Measurements from ENCODE around the gene GNAT3.

DNA sequence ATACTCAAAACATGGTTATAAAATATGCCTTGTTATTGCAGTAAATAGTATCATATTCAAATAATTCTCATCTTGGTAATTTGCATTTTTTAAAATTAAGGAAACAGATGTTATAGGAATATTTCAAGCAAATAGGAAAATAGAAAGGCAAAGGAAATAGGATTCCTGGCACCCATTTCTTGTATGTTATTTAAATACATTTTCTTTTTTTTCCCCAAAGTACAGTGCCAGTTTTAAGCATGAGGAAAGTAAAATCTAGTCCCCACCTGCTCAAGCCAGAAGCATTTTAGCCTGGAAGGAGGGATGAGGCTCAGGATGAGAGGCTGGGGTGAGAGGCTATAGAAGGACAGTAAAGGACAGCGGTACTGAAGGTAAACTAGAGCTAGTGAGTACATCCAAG lies 38.1 kb downstream of the GNAT3 start:
- TF ChIP-seq, protein P1, sequence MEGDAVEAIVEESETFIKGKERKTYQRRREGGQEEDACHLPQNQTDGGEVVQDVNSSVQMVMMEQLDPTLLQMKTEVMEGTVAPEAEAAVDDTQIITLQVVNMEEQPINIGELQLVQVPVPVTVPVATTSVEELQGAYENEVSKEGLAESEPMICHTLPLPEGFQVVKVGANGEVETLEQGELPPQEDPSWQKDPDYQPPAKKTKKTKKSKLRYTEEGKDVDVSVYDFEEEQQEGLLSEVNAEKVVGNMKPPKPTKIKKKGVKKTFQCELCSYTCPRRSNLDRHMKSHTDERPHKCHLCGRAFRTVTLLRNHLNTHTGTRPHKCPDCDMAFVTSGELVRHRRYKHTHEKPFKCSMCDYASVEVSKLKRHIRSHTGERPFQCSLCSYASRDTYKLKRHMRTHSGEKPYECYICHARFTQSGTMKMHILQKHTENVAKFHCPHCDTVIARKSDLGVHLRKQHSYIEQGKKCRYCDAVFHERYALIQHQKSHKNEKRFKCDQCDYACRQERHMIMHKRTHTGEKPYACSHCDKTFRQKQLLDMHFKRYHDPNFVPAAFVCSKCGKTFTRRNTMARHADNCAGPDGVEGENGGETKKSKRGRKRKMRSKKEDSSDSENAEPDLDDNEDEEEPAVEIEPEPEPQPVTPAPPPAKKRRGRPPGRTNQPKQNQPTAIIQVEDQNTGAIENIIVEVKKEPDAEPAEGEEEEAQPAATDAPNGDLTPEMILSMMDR (IDR thresholded peaks at IDR 0.05; ENCODE audit: low read depth, low read length, missing input control) = no peak
- no peak for TF ChIP-seq REST (IDR thresholded peaks at IDR 0.05)
- TF ChIP-seq EGR1 (IDR thresholded peaks at IDR 0.05; ENCODE audit: low read depth in 2 of 2) = no peak
- no peak for TF ChIP-seq GABPA (IDR thresholded peaks at IDR 0.05 in 1 of 2, conservative IDR thresholded peaks at IDR 0.05 in 1 of 2)
- TF ChIP-seq JUND (IDR thresholded peaks at IDR 0.05) = no peak
- TF ChIP-seq SP1 (IDR thresholded peaks at IDR 0.05) = no peak
- no peak for TF ChIP-seq YY1 (IDR thresholded peaks at IDR 0.05)
- TF ChIP-seq, protein P2, sequence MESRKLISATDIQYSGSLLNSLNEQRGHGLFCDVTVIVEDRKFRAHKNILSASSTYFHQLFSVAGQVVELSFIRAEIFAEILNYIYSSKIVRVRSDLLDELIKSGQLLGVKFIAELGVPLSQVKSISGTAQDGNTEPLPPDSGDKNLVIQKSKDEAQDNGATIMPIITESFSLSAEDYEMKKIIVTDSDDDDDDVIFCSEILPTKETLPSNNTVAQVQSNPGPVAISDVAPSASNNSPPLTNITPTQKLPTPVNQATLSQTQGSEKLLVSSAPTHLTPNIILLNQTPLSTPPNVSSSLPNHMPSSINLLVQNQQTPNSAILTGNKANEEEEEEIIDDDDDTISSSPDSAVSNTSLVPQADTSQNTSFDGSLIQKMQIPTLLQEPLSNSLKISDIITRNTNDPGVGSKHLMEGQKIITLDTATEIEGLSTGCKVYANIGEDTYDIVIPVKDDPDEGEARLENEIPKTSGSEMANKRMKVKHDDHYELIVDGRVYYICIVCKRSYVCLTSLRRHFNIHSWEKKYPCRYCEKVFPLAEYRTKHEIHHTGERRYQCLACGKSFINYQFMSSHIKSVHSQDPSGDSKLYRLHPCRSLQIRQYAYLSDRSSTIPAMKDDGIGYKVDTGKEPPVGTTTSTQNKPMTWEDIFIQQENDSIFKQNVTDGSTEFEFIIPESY (IDR thresholded peaks at IDR 0.05) = no peak
- no peak for TF ChIP-seq MAX (IDR thresholded peaks at IDR 0.05)
- no peak for TF ChIP-seq RXRA (IDR thresholded peaks at IDR 0.05)
- TF ChIP-seq NR2F2 (IDR thresholded peaks at IDR 0.05) = no peak

All from liver (tissue), 3 donors.